Epithelial cell of esophagus (primary cell): ENCODE measurements around the gene CENPX.

Source experiments
- DNase-seq: peaks from one replicate; pipeline ENCODE4 v3.0.0; 2010; ENCODE audit warnings: low read depth
- H3K4me3 ChIP-seq: 2 replicates; pipeline ENCODE4 v1.5.1; 2011; ENCODE audit warnings: mild to moderate bottlenecking, low read length, control low read depth
- TF ChIP-seq, protein P1 (sequence below): IDR thresholded peaks from 2 replicates; pipeline ENCODE4 v1.5.1; 2011; ENCODE audit warnings: low read depth, mild to moderate bottlenecking, low read length, control low read depth, inconsistent platforms; ENCODE audit not compliant: insufficient read depth; ENCODE audit errors: missing control alignments

The CENPX gene

DNA sequence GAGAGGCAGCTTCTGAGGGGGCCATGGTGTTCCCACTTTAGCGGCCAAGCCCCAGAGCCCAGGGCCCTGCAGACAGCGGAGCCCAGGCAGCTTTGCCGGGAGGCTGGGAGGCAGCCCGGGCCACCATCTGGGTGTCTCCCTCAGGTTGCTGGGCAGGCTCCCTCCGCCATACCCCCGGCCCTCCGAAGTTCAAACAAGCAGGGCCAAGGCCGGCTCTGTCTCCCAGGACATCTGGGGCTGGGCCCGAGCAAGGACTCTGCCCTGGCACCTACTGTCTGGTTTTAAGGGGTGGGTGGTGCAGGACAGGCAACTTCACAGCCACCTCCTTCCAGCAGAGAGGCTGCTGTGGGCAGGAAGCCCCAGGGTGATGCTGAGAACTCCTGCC lies 40.3 kb upstream of the CENPX start:
- TF ChIP-seq, protein P1, sequence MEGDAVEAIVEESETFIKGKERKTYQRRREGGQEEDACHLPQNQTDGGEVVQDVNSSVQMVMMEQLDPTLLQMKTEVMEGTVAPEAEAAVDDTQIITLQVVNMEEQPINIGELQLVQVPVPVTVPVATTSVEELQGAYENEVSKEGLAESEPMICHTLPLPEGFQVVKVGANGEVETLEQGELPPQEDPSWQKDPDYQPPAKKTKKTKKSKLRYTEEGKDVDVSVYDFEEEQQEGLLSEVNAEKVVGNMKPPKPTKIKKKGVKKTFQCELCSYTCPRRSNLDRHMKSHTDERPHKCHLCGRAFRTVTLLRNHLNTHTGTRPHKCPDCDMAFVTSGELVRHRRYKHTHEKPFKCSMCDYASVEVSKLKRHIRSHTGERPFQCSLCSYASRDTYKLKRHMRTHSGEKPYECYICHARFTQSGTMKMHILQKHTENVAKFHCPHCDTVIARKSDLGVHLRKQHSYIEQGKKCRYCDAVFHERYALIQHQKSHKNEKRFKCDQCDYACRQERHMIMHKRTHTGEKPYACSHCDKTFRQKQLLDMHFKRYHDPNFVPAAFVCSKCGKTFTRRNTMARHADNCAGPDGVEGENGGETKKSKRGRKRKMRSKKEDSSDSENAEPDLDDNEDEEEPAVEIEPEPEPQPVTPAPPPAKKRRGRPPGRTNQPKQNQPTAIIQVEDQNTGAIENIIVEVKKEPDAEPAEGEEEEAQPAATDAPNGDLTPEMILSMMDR = no peak
- H3K4me3 ChIP-seq = no peak overlapping the region
- no peak for DNase-seq

DNA sequence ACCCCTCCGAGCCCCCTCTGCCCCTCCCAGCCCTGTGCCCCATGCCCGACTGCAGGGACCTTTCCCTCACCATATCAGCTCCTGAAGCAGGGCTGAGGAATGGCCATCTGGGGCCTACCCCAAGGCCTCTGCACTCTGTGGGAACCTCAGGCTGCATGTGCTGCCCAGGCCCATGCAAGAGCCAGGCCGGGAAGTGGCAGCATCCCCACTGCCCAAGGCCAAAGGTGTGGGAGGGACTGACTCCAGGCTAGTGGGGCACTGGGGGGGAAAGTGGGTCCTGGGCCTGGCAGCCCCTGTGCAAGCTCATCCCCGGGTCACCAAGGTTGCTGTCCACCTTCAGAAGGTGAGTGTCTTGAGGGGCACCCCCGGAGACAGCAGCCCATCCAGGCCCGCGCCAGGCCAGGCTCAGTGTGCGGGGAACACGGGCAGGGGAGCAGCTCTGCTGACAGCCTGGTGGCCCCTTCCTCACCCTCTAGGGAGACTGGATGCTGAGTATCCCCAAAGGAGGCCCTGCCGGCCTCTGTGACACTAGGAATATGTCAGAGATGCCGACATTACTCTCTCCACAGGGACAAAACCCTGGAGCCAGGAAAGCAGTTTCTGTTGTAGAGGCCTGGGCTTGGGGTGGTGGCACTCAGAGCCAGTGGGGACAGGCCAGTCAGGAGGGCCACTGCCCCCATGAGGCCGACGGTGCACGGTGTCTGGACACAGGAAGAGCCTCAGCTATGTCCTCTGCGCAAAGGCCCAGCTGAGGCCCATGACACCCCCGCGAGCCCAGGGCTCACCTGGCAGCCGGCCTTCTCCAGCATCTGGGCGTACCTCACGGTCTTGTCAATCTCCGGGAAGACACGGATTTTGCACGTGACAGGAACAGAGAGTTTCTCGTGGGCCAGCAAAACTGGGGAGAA lies 39.7 kb upstream of the CENPX start:
- TF ChIP-seq, protein P1 = no peak
- H3K4me3 ChIP-seq = no peak overlapping the region
- no peak for DNase-seq

DNA sequence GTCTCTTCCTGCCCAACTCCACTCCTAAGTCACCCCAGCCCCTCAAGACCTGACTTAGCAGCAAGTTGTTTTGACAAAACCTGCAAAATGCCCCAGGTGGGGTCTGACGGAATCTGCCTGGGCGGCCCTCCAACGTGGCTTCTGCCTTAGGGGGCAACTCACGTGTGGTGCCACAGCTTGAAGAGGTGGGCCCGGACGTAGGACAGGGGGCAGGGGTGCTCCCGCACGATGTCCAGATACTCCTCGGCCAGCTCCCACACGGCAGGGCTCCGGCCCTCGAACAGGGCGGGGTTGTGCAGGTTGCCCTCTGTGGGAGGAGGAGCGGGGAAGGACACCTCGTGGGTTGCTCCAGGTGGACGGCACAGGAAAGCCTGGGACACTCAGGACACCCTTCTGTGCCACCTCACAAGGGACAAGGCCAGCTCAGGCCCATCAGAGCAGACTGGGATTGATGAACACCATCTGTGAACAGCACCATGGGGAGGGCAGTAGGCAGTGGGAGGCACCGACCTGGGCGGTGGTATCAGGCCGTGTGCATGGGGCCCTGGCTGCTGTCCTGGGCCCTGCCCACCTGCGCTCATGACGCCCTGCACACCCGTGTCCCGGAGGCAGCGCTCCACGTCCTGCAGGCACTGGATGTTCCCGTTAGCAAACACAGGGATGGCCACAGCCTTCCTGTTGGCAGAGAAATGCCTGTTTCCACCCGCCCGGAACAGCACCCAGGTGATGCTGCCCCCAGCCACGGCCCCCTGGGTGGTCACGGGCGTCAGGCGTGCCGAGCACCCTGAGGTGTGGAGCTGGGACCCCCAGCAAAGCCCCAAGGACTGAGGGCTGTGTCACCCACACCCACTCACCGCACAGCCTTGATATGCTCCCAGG lies 38.6 kb upstream of the CENPX start:
- TF ChIP-seq, protein P1 = no peak
- no peak for DNase-seq
- H3K4me3 ChIP-seq = no peak overlapping the region

DNA sequence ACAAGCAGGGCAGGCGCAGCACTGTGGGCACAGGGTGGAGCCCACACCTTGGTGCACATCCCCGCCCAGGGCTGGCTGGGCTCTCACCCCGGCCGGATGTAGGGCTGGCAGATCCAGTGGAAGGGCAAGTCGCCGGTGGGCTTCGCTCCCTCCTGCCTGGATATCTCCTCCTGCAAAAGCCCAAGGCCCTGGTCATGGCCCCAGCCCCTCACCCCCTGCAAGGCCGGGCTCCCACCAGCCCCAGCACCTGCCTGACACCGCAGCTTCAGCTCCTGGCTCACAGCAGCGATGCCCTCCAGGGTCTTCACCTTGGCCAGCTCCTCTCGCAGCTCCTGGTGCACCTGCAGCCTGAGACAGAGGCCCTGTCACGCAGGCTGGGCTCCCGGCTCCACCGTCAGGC lies 37.9 kb upstream of the CENPX start:
- TF ChIP-seq, protein P1 = no peak
- no peak for DNase-seq
- H3K4me3 ChIP-seq = no peak overlapping the region

DNA sequence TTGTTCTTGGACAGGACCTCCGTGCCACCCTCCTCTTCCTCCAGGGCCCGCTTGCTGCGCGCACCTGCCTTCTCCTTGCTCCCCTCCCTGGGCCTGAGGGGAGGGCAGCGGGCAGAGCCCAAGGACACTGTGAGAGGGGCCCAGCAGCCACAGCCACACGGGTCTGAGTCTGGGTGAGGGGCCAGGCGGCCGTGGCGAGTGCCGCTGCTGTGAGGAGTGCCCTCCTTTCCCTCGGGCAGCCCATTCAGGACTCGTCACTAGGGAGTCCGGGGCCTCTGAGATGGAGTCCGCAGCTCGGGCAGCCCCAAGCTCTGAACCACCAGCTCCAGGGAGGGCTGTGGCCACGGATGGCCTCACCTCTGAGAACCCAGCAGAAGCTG lies 37.3 kb upstream of the CENPX start:
- TF ChIP-seq, protein P1 = no peak
- H3K4me3 ChIP-seq = no peak overlapping the region
- no peak for DNase-seq

DNA sequence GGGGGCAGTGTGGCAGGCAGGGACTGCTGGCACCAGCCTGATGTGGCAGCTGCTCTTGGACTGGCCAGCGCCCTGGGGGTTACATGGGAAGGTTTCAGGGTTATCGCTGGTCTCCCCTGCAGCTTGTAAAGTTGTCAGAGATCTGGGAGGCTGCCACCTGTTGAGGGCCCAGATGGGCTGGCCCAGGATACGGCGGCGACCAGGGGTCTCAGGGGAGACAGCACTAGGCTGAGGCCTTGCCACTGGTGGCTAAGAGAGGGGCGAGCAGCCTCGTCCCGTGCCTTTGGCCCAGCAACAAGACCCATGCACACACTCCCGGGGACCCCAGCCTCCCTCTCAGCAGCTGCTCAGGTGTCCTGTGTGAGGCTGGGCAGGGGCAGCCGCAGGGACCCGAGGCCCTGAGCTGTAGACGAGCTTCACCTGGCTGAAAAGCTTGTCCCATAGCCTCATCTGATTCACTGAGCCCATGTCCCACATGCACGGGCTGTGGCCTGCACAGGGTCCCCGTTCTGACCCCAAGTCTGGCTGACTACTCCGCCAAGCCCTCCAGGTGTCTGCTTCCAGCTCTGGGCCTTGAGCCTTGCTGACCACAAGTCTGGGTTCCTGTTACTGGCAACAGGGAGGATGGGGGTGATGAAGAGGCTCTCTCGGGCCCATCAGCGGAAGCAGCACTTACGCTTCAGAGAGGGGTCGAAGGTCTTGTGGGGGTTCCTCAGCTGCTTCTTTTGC lies 36.8 kb upstream of the CENPX start:
- H3K4me3 ChIP-seq = no peak overlapping the region
- DNase-seq = no peak
- TF ChIP-seq, protein P1 = no peak
